Measurements from ENCODE around the gene CMSS1.
"Not testable (repeated sequence)": the region's sequence is repeated elsewhere in the genome, so short reads cannot be mapped to it uniquely, and the experiment has no call there.

CMSS1 gene

GRCh38 chr3:100083209-100083608 is 265.5 kb downstream of the CMSS1 start:
- no peak for DNase-seq (ENCODE audit: low spot score)

GRCh38 chr3:100084100-100084806 is 266.6 kb downstream of the CMSS1 start:
- DNase-seq (ENCODE audit: low spot score): no peak

- DNase-seq (ENCODE audit: low spot score): no peak
Observed at GRCh38 chr3:100086401-100086800, 268.7 kb downstream of the CMSS1 start.

GRCh38 chr3:100087198-100087597 is 269.5 kb downstream of the CMSS1 start:
- DNase-seq (ENCODE audit: low spot score): no peak

- DNase-seq (ENCODE audit: low spot score): no peak
Observed at GRCh38 chr3:100088735-100089368, 271.2 kb downstream of the CMSS1 start.

GRCh38 chr3:100089812-100090668 is 272.4 kb downstream of the CMSS1 start:
- peak; percentile 27 for DNase-seq (ENCODE audit: low spot score)

- no peak for DNase-seq (ENCODE audit: low spot score)
Observed at GRCh38 chr3:100090669-100091005, 273.0 kb downstream of the CMSS1 start.

GRCh38 chr3:100093831-100094230 is 276.2 kb downstream of the CMSS1 start:
- DNase-seq (ENCODE audit: low spot score): no peak

GRCh38 chr3:100096286-100096685 is 278.6 kb downstream of the CMSS1 start:
- not testable (repeated sequence) for DNase-seq (ENCODE audit: low spot score)

- DNase-seq (ENCODE audit: low spot score): no peak
Observed at GRCh38 chr3:100096866-100097265, 279.2 kb downstream of the CMSS1 start.

- DNase-seq (ENCODE audit: low spot score): no peak
Observed at GRCh38 chr3:100097919-100098783, 280.5 kb downstream of the CMSS1 start.

- no peak for DNase-seq (ENCODE audit: low spot score)
Observed at GRCh38 chr3:100098784-100099070, 281.1 kb downstream of the CMSS1 start.

GRCh38 chr3:100099621-100100020 is 282.0 kb downstream of the CMSS1 start:
- no peak for DNase-seq (ENCODE audit: low spot score)

- no peak for DNase-seq (ENCODE audit: low spot score)
Observed at GRCh38 chr3:100100425-100100824, 282.8 kb downstream of the CMSS1 start.

- no peak for DNase-seq (ENCODE audit: low spot score)
Observed at GRCh38 chr3:100102757-100103156, 285.1 kb downstream of the CMSS1 start.

GRCh38 chr3:100103558-100104441 is 286.1 kb downstream of the CMSS1 start:
- DNase-seq (ENCODE audit: low spot score): no peak

GRCh38 chr3:100104442-100104798 is 286.8 kb downstream of the CMSS1 start:
- DNase-seq (ENCODE audit: low spot score): no peak

- no peak for DNase-seq (ENCODE audit: low spot score)
Observed at GRCh38 chr3:100104817-100105413, 287.3 kb downstream of the CMSS1 start.

GRCh38 chr3:100105501-100105900 is 287.8 kb downstream of the CMSS1 start:
- no peak for DNase-seq (ENCODE audit: low spot score)

GRCh38 chr3:100106094-100106493 is 288.4 kb downstream of the CMSS1 start:
- DNase-seq (ENCODE audit: low spot score): no peak
